HG03342 (cell line): ENCODE measurements around the gene GPD2.
"Not testable (repeated sequence)": the region's sequence is repeated elsewhere in the genome, so short reads cannot be mapped to it uniquely, and the experiment has no call there.

ENCODE experiments used
- ATAC-seq: cut with Tn5 transposase; IDR thresholded peaks from one replicate; pipeline ENCODE4 v1.9.1; 2021; ENCODE audit warnings: mild to moderate bottlenecking, moderate library complexity; ENCODE audit not compliant: unreplicated experiment

GPD2 gene

DNA sequence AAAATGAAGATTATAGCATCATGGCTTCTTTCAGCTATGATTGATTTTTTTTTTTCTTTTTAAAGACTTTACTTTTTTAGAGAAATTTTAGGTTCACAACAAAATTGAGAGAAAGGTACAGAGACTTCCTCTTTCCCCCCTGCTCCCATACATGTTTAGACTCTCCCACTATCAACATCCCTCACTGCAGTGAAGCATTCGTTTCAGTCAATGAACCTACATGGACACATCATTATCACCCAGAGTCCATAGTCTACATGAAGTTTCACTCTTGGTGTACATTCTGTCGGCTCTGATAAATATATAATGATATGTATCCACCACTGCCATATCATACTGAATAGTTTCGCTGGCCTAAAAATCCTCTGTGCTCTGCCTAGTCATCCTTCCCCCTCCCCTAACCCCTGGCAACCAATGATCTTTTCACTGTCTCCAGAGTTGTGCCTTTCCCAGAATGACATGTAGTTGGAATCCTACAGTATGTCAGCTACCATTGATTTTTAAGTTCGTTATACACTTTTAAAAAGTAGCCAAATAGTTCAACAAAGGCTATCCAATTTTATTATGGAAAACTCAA lies 86.8 kb downstream of the GPD2 start:
- ATAC-seq, result no peak

DNA sequence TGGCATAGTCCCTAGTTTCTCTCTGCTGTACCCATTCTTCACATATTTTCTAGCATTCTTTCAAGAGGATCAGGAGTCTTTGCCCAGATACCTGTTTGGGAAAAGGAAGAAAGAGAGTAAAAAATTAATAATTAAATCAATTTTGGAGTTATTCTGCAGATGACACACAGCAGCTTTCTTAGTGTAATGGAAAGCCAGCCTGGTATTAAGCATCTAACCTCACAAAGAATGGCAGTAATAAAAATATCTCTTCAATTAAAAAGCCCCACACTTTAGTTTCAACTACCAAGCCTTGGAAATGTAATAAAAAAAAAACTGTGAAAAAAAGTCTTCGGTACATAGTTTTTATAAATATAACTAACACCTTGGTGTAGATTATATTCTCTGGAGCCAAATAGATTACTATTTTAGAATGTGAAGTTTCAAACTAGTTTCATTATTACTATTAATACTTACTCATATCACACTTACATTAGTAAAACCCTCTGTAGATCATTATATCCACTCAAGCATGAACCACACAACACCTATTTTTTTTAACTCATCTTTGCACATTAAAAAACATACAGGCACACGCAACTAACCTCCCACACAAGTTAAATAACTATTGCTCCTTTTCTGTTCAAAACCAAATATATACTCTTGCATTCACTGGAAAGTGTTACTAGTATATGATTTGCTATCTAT lies 90.9 kb downstream of the GPD2 start:
- peak; percentile 96 for ATAC-seq

DNA sequence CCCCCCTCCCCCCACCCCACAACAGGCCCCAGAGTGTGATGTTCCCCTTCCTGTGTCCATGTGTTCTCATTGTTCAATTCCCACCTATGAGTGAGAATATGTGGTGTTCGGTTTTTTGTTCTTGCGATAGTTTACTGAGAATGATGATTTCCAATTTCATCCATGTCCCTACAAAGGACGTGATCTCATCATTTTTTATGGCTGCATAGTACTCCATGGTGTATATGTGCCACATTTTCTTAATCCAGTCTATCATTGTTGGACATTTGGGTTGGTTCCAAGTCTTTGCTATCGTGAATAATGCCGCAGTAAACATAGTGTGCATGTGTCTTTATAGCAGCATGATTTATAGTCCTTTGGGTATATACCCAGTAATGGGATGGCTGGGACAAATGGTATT lies 92.4 kb downstream of the GPD2 start:
- not testable (repeated sequence) for ATAC-seq

DNA sequence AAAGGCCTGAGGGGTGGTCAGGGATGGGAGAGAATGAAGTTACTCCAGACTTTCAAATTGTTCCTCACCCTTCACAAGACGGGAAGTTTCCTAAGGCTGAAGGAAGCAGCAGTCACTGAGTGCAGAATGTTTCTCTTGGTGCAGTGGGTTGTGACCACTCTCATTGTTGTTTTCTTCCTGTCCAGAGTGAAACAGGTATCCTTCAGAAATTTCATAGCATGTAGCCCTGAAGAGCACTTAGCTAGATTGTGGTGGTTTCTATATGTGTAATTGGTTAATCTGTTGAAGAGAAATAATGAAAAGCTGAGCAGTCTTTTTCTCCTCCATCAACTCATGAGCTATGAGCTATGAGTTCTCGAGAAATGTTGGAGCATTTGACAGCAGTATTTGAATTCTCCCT lies 96.8 kb downstream of the GPD2 start:
- peak; percentile 55 for ATAC-seq

DNA sequence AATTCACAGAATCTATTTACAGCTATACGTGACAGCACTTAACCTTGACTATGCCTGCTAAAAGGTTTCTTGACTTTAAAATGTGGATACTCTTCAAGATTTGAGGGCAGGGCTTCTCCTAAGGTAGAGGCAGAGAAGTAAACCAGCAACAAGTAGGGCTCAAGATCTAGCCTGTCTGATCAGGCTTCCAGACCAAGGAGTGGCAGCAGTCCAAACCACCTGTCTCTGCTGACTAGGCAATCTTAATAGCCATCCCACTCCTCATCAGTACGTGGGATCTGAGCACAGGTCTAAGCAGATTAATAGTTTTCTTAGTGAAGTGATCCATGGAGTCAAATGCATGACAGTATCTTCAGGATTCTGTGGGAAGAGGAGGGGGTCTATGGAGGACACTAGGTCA lies 100.4 kb downstream of the GPD2 start:
- no peak for ATAC-seq

DNA sequence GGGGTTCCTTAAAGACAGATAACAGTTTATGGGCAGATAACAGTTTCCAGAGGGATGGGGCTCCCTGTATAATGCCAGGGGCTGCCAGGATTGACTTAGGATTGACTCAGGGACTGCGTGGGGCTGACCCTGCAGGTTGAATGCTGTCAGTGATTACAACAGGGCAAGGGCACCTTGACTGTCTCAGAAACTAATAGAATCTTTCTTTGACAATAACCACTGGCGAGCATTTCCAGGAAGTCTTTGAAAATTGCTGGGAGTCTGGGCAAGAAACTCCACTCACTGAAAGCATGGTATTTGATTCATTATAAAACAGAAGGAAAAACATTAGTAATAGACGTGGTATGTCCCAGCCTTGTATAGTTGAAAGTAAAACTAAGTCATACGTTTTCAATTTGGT lies 101.0 kb downstream of the GPD2 start:
- ATAC-seq, result no peak

DNA sequence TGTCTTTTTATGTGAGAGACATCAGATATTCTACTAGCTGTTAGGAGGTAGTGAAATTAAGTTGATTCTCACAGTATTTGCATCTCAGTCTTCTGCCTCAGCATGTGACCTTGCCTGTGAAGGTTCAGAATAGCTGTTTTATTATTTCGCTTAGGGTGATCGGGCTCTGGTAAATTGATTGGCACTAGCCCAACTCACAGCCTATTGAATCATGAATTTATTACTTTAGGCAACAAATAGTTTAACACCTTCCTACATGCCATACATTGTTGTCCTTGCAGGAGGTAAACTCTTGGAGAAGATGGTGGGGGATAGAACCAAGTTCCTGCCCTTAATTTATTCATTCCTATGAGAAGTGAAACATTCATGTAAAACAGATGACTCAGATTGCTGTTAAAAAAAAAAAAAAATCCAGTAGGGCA lies 101.9 kb downstream of the GPD2 start:
- ATAC-seq, result peak; percentile 55

DNA sequence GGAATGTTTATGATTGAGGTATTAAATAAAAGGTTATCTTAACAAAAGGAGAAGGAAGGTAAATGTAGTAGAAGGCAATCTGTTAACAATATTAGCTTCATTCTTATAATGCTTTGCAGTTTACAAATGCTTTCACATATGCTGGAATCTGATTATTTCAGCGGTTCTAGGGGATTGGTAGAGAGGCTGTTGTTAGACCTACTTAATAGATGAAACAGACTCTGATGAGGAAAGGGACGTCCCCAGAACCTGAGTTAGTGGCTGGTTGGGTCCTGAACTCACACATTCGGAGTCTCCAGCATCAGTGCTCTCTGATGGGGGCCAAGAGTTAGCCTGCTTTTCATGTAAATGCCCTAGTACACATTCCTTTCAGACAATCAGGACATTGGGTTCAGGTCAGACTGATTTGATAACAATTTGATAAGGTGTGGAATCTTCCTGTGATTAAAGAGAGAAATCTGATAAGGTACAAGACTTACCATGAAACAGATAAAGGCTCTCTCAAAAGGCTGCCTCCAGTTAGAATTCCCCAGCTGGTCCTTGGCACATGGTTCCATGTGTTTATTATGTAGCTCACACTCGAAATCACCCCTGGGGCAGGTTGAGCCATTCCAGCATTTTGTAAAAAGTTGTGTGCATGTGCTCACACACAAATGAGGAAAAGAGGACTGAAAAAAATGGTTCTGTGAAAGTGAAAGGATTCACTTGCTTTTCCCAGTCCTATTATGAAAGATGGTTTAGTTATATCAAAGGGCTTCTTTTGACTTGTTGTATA lies 103.1 kb downstream of the GPD2 start:
- ATAC-seq, result no peak

DNA sequence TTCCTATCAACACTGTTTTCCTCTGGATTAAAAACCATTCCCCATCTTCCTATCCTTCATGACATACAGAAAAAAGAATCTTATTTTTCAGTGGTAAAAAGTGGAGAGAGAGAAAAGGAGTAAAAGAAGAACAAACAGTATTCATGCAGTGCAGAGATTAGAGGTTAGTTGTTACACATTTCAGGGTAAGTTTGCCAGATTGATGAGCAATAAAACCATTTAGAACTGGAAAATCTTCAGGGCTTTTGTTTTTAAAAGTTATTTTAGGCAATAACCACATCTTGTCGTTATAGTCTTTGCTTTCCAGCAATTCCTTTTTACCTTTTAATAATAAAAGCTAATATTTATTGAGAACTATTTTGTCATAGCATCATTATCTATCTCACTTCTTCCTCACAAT lies 104.5 kb downstream of the GPD2 start:
- ATAC-seq, result no peak

DNA sequence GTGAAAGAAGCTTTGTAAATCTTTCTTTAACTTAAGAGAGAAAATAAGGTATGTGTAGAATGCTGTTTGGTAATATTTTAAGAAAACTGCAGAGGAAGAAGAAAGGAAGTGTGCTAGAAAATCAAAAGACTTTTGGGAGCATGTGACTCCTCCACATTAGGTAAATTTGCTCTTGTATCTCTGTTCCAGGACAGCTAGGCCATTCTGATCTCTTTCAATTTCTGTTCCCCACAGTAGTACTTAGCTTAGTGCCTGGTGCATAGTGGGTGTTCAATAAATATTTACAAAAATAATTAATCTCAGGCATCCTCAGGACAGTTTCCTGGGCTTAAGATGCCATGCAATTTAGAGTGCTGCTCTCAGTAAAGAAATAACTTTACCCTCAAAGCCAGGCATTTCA lies 105.0 kb downstream of the GPD2 start:
- peak; percentile 35 for ATAC-seq

DNA sequence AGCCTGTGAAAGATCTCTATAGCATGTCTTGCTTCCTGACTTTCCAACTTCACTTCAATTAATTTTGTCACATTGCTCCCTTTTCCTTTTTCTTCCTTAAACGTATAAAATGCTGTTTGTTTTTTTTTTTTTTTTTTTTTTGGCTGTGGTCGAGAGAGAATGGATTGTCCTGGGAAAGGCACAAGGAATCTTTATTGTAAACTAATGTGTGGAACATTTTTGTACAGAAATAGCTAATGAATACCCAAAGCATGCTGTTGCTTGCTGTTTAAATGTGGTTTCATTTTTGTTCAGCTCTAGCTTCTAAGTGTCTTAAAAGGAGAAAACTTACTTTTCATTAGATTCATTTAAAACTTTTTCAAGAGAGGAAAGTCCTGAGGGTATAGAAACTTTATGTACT lies 105.5 kb downstream of the GPD2 start:
- no peak for ATAC-seq

DNA sequence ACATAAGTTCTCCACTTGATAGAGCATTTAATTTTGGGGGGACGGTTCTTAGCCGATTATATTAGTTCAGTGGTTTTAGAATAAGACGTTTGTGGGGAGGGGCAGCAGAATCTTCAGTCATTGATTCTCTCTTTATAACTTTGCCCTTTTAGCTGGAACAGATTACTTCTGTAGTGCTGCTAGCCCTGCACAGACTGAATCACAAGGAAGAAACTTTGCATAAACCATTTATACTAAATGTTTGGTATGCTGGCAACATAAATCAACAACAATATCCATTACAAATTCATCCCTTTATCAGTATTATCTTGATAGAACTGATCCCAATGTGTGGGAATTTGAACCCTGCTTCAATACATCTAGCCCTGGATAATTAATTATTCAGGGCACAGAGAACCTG lies 112.2 kb downstream of the GPD2 start:
- no peak for ATAC-seq

DNA sequence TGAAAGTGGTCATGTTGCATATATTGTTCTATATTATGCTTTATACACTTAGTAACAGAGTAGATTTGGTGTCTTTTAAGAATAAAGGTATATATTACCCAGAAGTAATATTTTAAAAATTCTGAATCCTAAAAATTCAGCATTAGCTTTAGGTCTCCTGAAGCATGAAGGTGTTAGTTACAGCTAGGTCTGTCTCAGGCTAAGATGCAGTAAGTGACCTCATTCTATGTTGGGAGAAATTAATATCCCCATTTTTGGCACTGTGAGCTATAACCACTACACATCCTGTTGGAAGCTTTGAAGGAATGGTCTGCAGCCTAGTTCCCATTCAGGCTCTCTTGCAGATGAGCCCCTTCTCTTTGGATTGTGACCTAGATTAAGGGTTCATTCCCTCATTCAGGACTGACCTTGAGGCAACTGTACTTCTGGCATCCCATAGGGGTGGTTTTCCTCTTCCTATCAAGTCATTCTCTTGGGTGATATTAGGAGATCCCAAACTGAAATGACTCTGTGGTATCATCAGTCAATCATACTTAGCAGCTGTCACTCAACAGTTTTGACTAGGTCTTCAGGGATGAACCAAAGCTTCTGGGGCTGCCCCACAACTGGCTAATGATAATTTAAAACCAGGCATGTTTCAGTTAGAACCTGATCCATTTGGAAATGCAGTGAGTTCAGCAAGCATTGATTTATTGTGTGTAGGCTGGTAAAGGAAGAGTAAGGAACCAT lies 117.7 kb downstream of the GPD2 start:
- ATAC-seq, result no peak

DNA sequence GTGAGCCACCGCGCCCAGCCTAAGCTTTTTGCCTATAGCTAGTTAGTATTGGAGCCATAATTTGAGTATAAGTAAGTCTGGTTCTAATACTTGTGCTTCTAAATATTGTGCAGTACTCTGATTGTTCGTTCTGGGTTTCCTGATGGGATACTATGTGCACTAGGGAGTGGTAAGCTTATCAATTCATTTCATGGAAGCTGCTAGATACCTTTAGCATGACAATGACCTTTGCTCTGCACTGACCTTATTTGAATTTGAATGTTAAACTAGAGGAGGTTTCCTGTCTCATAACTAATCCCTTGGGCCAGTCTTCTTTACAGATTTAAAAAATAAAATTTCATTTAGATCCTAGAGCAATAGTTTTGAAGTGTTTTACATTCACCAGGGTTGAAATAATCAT lies 125.1 kb downstream of the GPD2 start:
- ATAC-seq, result no peak

DNA sequence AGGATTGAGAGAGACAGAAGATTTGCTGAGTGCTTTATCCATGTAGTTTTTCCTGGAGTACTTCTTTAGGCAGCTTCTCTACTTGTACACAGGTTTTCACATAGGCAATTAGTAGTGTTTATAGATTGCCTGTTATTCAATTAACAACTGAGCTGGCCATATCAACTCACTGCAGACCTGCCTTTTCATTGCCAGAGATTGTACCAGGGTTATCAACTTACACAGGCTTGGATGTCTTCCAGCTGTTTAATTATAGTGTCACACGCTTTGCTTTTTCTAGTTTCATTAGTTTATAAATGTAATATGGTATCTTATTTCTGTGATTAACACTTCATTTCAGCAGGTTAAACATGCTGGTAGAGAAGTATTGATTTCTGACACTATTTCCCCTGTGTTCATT lies 125.9 kb downstream of the GPD2 start:
- no peak for ATAC-seq

DNA sequence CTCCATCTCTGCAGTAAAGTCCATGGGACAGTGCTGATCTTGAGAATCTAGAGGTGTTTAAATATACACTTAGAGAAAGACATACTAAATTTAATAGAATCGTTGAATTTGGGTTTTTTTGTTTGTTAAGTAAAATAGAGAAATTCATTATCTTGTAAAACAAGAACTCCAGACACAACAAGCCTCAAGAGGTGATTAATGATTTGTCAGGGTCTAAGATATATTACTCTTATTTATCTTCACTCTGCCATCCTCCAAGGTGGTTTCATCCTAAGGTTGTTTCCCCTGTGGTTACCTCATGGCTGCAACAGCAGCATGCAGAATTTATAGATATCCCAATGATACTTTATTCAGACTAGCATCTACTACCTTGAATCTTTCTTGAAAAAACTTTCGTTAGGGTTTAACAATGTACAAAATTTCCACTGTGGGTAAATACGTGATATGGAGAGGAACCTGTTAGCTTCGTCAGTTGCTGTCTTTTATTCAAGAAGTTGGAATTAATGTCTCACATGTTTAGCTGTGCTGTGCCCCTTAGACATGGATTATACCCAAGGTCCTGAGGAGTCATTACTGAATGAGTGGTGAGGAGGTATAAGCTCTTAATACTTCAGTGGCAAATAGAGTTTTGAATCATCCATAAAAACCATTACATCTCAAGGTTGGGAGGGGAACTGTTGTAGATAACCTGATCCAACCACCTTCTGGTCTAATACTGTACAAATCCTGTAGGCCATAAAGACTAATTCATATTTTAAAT lies 128.0 kb downstream of the GPD2 start:
- no peak for ATAC-seq

DNA sequence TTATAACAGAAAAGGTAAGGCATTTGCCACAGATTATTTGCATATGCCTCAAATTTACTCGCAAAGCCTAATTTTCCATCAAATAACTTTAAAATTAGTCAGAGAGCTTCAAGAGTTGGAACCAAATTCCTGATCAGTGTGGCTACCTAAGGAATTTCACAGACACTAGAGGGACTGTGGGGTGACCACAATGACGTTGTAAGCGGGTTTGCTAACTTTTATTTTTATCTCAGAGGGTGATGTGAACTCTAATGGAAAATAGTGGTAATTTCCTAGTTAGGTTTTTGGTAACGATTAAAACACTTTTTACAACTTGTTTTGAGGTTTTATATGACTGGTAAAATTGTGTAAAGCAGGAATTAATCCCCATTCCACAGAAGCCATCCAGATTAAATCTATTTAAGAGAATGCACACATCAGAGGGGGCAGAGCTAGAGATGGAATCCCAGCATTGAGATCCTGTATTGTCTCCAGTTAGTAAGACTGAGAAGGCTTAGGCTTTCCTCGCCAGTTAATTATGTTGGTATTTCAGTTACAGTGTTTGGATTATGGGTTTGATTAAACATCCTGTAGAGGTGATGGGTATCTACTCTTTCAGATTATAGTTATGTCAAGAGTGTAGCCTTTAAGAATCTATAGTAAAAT lies 129.0 kb downstream of the GPD2 start:
- no peak for ATAC-seq

DNA sequence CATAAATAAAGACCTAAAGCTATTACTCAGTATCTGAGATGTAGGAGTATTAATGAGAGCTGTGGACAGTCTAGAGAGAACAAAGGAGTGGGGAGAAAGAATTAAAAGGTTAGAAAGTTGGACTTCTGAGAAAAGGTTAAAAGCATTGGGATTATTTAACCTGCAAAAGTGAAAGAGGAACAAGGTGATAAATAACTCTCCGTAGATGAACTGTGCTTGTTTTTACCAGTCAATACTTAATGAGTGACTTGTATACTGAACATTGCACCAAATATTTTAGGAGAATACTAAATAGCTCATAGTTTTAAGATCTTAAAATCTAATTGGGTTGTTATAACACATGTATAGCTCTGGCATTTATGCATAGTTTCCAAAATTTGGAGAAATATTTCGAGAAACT lies 137.5 kb downstream of the GPD2 start:
- peak; percentile 74 for ATAC-seq

DNA sequence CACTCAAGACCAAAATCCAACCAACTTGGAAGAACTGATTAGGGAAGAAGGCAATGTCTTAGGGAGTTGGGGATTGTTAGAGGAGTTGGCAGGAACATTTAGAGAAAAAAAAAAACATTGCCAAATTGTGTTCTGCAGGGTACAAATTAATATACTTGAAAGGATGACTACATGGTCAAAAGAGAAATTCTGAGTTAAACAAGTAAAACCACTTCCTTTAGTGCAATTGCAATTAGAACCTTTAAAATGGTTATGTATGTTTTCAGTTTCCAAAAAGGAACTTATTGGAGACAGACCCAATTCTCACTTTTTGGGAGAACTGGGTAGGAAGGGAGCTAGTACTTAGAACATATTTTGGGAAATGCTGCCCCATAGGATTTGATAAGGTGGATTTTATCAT lies 137.9 kb downstream of the GPD2 start:
- ATAC-seq, result no peak

DNA sequence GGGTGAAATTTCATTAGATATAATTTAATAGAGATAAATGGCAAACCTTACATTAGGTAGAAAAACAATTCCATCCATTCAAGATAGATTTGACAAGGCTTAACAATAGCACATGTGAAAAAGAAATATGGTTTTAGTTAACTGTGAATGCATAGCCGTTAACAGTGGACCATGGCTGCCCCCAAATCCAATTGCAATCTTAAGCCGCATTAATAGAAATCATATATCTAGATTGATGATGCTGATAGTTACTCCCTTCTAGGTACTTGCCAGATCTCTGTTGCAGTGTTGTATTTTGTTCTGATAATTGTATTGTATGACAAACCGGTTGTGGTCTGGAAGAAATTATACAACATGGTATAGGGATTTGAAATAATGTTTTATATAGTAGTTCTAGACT lies 139.8 kb downstream of the GPD2 start:
- no peak for ATAC-seq
